Measurements from ENCODE around the gene RNF32. TPM values are rescaled to one million over a fixed set of nuclear protein-coding genes. Genes with fewer than 3 reads are reported as not detected.
A peak's percentile ranks its signal among the peaks of the same experiment; 100 is the strongest.

Gene RNF32
- total RNA-seq, 1 experiment from 2014 or later: 0.61 TPM

- peak; percentile 99 for TF ChIP-seq ARID4B (CRISPR knock-in tag; IDR thresholded peaks at IDR 0.05; ENCODE audit: borderline replicate concordance)
- TF ChIP-seq E2F5 (CRISPR knock-in tag; IDR thresholded peaks at IDR 0.05): peak; percentile 94
- 0 out of 2 replicates have a peak, but pooled peaks have one; percentile 47 for TF ChIP-seq FOXJ3 (CRISPR knock-in tag; IDR thresholded peaks at IDR 0.05; ENCODE audit: borderline replicate concordance)
- no peak for TF ChIP-seq HMGA2 (CRISPR knock-in tag; IDR thresholded peaks at IDR 0.05)
- peak; percentile 98 for TF ChIP-seq ELF4 (CRISPR knock-in tag; IDR thresholded peaks at IDR 0.05; ENCODE audit: low read depth)
- peak; percentile 85 for TF ChIP-seq AFF4 (CRISPR knock-in tag; IDR thresholded peaks at IDR 0.05; ENCODE audit: borderline replicate concordance)
- TF ChIP-seq E2F1 (CRISPR knock-in tag; IDR thresholded peaks at IDR 0.05): peak; percentile 98
- no peak for TF ChIP-seq STAT6 (CRISPR knock-in tag; conservative IDR thresholded peaks at IDR 0.05; ENCODE audit: low read depth)
- TF ChIP-seq ATF3 (CRISPR knock-in tag; conservative IDR thresholded peaks at IDR 0.05): 0 out of 2 replicates have a peak, but pooled peaks have one; percentile 56
- no peak for TF ChIP-seq ZNF138 (CRISPR knock-in tag; conservative IDR thresholded peaks at IDR 0.05)
- peak; percentile 95; the same call in 1 of the 2 replicates for TF ChIP-seq ESRRA (CRISPR knock-in tag; IDR thresholded peaks at IDR 0.05; ENCODE audit: borderline replicate concordance)
- TF ChIP-seq FOXP1 (CRISPR knock-in tag; IDR thresholded peaks at IDR 0.05; ENCODE audit: borderline replicate concordance): peak; percentile 99
- no peak for TF ChIP-seq NFATC4 (CRISPR knock-in tag; IDR thresholded peaks at IDR 0.05)
- peak; percentile 70 for TF ChIP-seq ZNF317 (CRISPR knock-in tag; IDR thresholded peaks at IDR 0.05; ENCODE audit: borderline replicate concordance, low read depth)
- TF ChIP-seq GABPB1 (CRISPR knock-in tag; IDR thresholded peaks at IDR 0.05): no peak
- no peak for TF ChIP-seq PRRX2 (CRISPR knock-in tag; IDR thresholded peaks at IDR 0.05)
- TF ChIP-seq CBFB (CRISPR knock-in tag; IDR thresholded peaks at IDR 0.05; ENCODE audit: low read depth): no peak
- TF ChIP-seq ZMAT4 (CRISPR knock-in tag; IDR thresholded peaks at IDR 0.05): no peak
- no peak for TF ChIP-seq ZNF671 (CRISPR knock-in tag; IDR thresholded peaks at IDR 0.05)
- TF ChIP-seq OVOL2 (CRISPR knock-in tag; IDR thresholded peaks at IDR 0.05; ENCODE audit: borderline replicate concordance): no peak
- TF ChIP-seq SMAD3 (CRISPR knock-in tag; IDR thresholded peaks at IDR 0.05; ENCODE audit: borderline replicate concordance): peak; percentile 98
Measured at GRCh38 chr7:156640257-156640948, at the start of gene RNF32 (continued).

Measured in WTC11 (cell line).